Left renal pelvis (tissue), 4 donors: ENCODE results near the gene TMPRSS13. TPM values are rescaled to one million over a fixed set of nuclear protein-coding genes. Genes with fewer than 3 reads are reported as not detected.
"Not testable (repeated sequence)": the region's sequence is repeated elsewhere in the genome, so short reads cannot be mapped to it uniquely, and the experiment has no call there.

ENCODE experiments used
- DNase-seq, 4 donors: peaks; one replicate each; pipeline ENCODE4 v3.0.0-alpha.2; 2013; ENCODE audit warnings: low read depth in 4 of 4, low spot score in 3 of 4
- polyA plus RNA-seq, 4 donors: library from polyadenylated mRNA; unstranded; fragments of 120-200 nt; gene quantifications; one replicate each; pipeline ENCODE4 v1.2.1, GENCODE V29; 2013; ENCODE audit not compliant: insufficient read length in 4 of 4

Gene TMPRSS13
- polyA plus RNA-seq, 4 donors: 0.31 to 0.84 (median 0.72) TPM

GRCh38 chr11:117950993-117951961, 22.1 kb upstream of the TMPRSS13 start:
- DNase-seq: no peak

GRCh38 chr11:117950301-117950700, 21.1 kb upstream of the TMPRSS13 start:
- no peak for DNase-seq

GRCh38 chr11:117949062-117949461, 19.9 kb upstream of the TMPRSS13 start:
- no peak for DNase-seq

GRCh38 chr11:117948466-117948865, 19.3 kb upstream of the TMPRSS13 start:
- not testable (repeated sequence) for DNase-seq

DNA sequence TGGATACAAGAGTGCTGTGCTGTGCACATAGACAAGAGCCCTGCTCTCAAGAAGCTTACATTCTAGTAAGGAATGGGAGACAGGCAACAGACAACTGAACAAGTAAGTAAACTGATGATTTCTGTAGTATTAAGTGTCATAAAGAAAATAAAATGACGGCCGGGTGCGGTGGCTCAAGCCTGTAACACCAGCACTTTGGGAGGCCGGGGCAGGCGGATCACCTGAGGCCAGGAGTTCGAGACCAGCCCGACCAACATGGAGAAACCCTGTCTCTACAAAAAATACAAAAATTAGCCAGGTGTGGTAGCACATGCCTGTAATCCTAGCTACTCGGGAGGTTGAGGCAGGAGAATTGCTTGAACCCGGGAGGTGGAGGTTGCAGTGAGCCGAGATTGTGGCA, 18.5 kb upstream of the TMPRSS13 start:
- not testable (repeated sequence) for DNase-seq

DNA sequence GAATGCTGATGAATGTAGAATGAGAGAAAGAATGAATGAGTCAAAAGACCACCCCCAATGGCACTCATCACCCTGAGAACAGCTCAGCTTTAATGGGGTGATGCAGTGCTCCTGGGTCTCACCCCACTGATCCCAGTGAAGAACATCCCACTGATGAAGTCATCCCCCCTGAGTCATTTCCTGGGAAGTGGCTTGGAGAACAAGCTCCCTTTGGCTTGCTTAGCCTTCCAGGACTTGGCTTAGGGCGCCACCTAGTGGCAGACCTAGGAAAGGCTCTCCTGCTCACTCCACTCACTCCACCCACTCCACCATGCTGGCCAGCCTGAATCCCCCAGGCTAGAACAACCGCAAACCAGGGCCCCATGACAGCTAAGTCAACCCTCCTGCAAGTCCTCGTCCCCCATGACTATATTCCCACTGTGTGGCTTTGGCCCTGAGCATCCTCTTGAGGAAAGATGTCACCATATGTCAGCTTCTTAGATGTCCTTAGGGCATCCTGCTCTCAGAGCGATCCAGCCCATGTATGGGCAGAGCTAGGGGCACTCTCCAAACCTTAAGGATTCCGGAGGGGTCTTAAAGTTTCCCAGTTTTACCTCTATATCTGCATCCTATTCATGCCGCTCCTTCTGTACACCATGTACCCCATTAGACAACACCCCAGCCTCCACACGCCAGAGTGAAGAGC, 17.8 kb upstream of the TMPRSS13 start:
- peak; percentile 71 to 76 (median 74) for DNase-seq

GRCh38 chr11:117946156-117946841, 17.1 kb upstream of the TMPRSS13 start:
- DNase-seq: no peak

- DNase-seq: no peak
Observed at GRCh38 chr11:117945047-117945810, 16.0 kb upstream of the TMPRSS13 start.

DNA sequence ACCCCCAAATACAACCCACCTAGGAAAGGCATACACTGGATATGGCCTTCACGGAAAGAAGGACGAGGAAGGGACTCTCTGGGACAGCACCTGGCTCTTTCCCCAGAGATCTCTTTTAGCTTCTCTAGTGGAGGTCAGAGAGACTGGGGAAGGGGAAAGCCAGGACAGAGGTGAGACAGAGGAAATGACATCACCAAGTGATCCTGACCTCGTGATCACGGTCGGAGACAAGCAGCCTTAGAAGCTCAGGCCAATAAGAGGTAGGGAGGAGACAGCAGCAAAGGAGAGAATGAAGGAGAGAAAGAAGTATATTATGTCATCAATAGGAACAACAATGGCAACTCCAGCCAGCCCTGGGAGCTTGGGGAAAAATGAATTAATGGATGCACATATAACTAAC, 15.4 kb upstream of the TMPRSS13 start:
- DNase-seq: no peak

DNA sequence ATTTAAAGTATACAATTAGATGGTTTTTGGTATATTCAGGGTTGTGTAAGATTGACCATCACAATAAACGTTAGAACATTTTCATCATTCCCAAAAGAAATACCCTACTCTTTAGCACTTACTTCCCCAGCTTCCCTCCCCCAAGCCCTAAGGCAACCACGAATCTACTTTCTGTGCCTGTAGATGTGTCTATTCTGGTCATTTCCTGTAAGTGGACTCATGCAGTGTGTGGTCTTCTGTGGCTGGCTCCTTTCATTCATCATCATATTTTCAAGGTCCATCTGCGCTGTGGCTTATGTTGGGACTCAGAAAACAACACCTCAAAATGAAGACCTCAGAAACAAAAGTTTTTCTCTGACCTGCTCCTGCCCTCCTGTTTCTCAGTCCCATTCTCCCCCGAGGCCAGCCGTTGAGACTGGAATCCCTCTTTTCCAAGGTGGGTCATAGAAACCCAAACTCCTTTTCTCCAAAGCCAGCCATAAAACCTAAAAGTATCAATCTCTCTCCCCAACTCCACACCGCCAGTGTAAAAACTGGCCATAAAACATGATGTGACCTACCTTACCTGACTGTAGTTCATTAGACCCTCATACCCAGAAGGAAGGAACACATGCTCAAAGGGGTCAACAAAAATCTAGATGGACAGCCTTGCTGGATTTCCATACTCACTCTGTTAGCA, 12.9 kb upstream of the TMPRSS13 start:
- no peak for DNase-seq

GRCh38 chr11:117941163-117941707, 12.0 kb upstream of the TMPRSS13 start:
- no peak for DNase-seq

GRCh38 chr11:117940736-117941135, 11.5 kb upstream of the TMPRSS13 start:
- DNase-seq: no peak

- DNase-seq: no peak
Observed at GRCh38 chr11:117936973-117937372, 7.8 kb upstream of the TMPRSS13 start.

- DNase-seq: no peak
Observed at GRCh38 chr11:117934526-117935307, 5.5 kb upstream of the TMPRSS13 start.

- no peak for DNase-seq
Observed at GRCh38 chr11:117933930-117934329, 4.7 kb upstream of the TMPRSS13 start.

GRCh38 chr11:117933475-117933874, 4.3 kb upstream of the TMPRSS13 start:
- no peak for DNase-seq

DNA sequence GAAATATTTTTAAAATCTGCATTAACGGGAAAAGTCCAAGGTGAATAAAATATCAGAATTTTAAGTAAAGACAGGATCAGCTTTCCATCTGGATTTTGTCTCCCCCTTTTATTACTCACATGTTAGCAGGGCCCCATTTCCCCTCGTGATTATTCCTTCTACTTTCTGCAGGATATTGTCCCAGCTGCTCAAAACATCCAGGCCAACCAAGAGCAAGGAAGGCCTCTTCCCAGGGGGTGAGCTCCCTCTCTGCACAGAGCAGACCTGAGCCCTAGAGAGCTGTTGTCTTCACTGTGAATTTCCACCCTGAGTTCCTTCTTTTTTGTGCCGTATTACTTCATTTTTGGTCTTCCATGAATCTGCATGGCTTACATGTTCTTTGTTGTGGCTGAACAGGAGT, 3.7 kb upstream of the TMPRSS13 start:
- no peak for DNase-seq

DNA sequence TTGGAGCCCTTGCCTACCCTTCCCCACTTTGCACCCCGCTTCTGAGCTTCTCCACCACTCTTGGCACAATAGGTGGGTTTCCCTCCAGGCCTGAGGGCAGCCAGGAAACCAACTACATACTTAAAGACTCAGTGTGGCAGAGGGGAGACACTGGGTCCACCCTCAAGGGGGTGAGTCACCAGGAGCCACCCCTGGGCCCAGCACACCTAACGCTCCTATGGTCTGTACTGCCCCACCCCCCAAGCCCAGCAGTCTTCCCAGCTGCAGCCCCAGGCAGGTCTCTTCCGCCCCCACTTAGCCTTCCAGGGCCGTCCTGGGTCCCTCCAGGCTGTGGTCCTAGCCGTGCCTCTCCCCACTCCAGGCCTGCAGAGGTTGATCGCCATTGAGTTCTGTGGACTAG, 3.2 kb upstream of the TMPRSS13 start:
- no peak for DNase-seq

DNA sequence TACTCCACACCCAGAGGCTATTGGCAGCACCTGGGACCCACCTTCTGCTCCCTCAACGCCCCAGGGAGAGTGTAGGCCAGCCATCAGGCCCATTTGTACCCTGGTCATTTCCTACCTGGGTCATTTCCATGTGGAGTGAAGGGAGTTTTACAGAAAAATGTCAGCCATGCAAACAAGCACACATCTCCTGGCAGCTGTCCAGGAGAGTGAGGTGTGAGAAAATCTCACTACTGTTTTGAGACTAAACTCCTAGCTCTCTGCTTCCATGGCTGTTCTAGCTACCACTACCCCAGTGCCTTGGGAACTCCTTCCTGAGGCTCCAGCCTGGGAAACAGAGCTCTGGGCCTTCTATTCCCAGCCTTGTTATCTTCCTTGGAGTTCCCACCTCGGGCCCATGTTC, 2.8 kb upstream of the TMPRSS13 start:
- DNase-seq: no peak
